Activated CD4-positive, alpha-beta memory T cell treated with anti-CD3 and anti-CD28 coated beads for 36 hours (primary cell): ENCODE data around the gene C4BPB. TPM values are rescaled to one million over a fixed set of nuclear protein-coding genes. Genes with fewer than 3 reads are reported as not detected.

Experiments used
- CTCF ChIA-PET: fragments of 350-600 bp; sonication (Branson Sonifier 250); formaldehyde crosslinking; loops from one replicate; lab custom pipeline; 2021; ENCODE audit warnings: antibody characterized with exemption, inconsistent platforms; lab: Charles Lee
- POLR2A ChIA-PET: fragments of 350-600 bp; sonication (Branson Sonifier 250); formaldehyde crosslinking; loops from one replicate; lab custom pipeline; 2021; ENCODE audit warnings: antibody characterized with exemption; lab: Charles Lee
- DNase-seq: peaks from one replicate; pipeline ENCODE4 v3.0.0-alpha.2; 2020
- H3K27ac Mint-ChIP-seq: one replicate; pipeline ENCODE4 v1.8.0; 2021; ENCODE audit warnings: mixed read lengths
- H3K27me3 Mint-ChIP-seq: one replicate; pipeline ENCODE4 v1.8.0; 2021; ENCODE audit warnings: mixed read lengths
- H3K36me3 Mint-ChIP-seq: one replicate; pipeline ENCODE4 v1.8.0; 2021; ENCODE audit warnings: mixed read lengths
- H3K4me1 Mint-ChIP-seq: one replicate; pipeline ENCODE4 v1.8.0; 2021; ENCODE audit warnings: low read depth, mixed read lengths
- H3K4me3 Mint-ChIP-seq: one replicate; pipeline ENCODE4 v1.8.0; 2021; ENCODE audit warnings: mild to moderate bottlenecking, mixed read lengths
- H3K9me3 Mint-ChIP-seq: one replicate; pipeline ENCODE4 v1.8.0; 2021; ENCODE audit warnings: mixed read lengths
- intact Hi-C: fragments of 100-400 bp; cut with micrococcal nuclease; formaldehyde crosslinking; loops from one replicate; pipeline ENCODE4 v1.15.1; 2023
- total RNA-seq, 2 experiments: library from RNA; stranded (reverse); gene quantifications; one replicate each; pipeline ENCODE4 v1.2.3, GENCODE V29; 2021

The C4BPB gene
- total RNA-seq, 2 experiments from 2014 or later = 0.24 to 0.39 TPM

DNA sequence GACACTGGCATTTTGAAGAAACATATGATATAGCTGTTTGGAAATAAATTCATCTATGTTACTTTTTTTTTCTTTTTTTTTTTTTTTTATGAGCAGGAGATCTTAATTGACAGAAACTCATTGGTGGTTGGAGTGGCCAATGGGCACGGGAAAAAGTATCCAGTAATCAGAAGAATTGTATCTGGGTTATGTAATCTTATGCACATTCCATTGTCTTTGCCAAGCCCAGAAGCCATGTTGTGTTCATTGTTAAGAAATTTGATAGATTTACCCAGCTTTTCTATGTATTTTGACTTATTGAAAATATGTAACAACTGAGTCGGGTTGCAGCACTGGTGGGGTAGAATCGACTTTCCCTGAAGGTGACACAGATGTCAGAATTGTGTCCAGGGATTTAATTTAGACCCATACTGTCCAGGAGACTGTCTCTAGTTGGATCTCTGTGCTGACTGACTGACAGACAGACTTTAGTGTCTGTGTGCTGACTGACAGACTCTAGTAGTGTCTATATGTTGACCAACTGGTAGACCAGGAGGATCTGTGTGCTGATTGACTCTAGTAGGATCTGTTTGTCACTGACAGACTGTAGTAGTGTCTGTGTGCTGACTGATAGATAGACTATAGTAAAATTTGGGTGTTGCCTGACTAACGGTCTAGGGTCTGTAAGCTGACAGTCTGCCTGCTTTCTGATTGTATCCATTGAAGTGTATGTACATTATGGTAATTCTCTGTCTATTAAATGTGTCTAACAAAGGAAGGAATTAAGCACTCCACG, 12.3 kb upstream of the C4BPB start:
- Mint-ChIP-seq H3K27ac (no peak overlapping the region), H3K4me3 (no peak overlapping the region), H3K9me3 (no peaks in the 10 kb centered on the region), H3K4me1 (peaks cover 2% of the 10 kb centered on the region), H3K36me3 (no peaks in the 10 kb centered on the region), H3K27me3 (peaks cover 11% of the 10 kb centered on the region)
- intact Hi-C loops = loop anchor here (5.0 kb wide), 1 partner anchor 144 kb away; no protein-coding TSS in a partner anchor
- POLR2A ChIA-PET = no interaction called here
- no peak for DNase-seq
- CTCF ChIA-PET = interaction anchor here (2.3 to 3.1 kb wide), 2 partner anchors 21 to 26 kb away, joined by 6 to 12 read pairs; no protein-coding TSS in a partner anchor

DNA sequence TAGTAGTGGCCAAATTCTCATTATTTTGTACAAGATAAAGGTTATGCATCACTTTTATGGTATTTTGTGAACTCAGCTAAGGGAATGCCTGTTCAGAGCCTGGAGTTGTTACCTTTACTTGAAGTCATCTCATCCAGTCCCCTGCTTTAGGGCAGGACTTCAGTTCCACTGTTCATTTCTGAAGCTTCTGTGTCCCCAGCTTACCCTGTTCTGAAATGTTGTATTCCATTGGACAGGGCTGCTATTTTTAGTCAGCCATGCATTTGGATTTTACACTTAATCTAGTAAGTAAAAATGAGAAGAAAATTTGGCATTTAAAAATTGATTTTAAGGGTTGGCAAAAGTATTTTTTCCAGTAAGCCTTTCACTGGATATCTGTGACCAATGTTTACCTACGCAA, 11.6 kb upstream of the C4BPB start:
- Mint-ChIP-seq H3K4me3 (no peak overlapping the region), H3K27me3 (peaks cover 12% of the 10 kb centered on the region), H3K27ac (no peak overlapping the region), H3K9me3 (no peaks in the 10 kb centered on the region), H3K36me3 (no peaks in the 10 kb centered on the region), H3K4me1 (peaks cover 2% of the 10 kb centered on the region)
- intact Hi-C loops = loop anchor here (1.0 to 5.0 kb wide), 2 partner anchors 27 to 145 kb away; no protein-coding TSS in a partner anchor
- CTCF ChIA-PET = interaction anchor here (0.6 to 3.1 kb wide), 4 partner anchors 22 to 419 kb away, joined by 3 to 12 read pairs (median 5); no protein-coding TSS in a partner anchor
- DNase-seq = no peak
- POLR2A ChIA-PET = no interaction called here

DNA sequence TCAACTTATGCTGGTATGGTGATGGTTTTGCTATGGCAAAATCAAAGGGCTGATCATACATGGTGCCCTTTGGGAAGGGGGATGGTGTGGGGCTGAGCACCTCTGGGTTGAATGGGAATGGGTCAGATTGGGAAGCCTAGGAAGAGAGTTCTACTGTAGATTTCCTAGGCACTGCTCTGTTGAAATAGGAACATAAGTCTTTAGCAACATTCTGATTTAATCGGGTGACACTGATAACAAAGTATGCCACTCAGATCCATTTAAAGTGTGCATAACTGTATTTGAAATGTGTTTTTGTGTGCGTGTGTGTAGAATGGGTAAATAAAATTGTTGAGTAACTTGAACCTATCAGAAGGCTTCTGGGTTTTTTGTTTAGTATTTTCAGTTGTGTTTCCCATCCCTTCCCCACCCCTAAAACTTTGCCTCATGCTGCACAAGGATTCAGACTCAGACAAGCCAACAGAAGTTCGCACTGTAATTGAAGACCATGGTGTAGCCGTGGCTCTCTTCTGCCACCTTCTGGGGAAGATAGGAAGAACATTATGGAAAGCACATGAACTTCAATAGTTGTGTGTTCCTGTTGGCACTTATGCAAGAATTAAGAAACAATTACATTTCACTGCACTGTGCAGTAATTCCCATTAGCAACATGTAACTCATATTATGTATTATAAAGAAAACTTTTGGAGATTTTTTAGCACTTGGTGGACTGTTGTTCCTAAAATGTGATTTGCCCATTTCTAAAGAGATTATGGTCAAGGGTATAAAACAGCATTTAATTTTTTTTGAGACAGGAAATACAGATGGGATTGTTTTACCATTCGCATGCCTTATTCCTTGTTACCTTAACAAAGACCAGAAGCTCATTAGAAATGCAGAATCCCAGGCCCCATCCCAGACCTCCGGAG, 10.9 kb upstream of the C4BPB start:
- Mint-ChIP-seq H3K9me3 (no peaks in the 10 kb centered on the region), H3K4me1 (peaks cover 2% of the 10 kb centered on the region), H3K4me3 (no peak overlapping the region), H3K27ac (no peak overlapping the region), H3K36me3 (no peaks in the 10 kb centered on the region), H3K27me3 (peaks cover 16% of the 10 kb centered on the region)
- ChIA-PET CTCF (interaction anchor here (0.6 to 3.5 kb wide), 13 partner anchors 12 to 421 kb away, joined by 3 to 24 read pairs (median 4); partner anchors contain the start of gene C1orf116), POLR2A (no interaction called here)
- peak; percentile 70 for DNase-seq
- intact Hi-C loops = loop anchor here (1.0 to 5.0 kb wide), 3 partner anchors 27 to 145 kb away; no protein-coding TSS in a partner anchor

DNA sequence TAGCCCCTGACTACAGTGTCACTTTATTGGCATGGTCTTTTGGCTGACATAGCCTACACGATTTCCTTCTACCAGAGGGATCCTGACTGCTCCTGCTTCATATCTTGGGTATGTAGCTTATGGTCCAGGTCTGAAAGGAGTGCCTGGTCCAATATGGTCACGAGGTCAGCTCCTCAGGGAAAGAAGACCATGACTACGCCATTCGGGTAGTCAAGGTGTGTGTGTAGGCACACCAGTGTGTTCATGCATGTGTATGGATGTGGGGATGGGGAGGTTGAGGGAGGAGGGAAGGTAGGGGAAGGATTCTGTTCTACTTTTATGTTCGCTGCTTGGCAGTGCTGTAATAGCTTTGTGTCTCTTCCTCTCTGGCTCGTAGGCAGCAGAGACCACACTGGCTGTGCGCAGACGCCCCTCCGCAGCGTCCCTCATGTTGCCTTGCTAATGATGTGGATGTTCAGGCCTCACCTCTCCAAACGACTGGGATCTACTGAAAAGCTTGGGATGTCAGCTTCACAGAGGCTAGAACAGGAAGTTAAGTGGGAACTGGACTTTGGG, 10.0 kb upstream of the C4BPB start:
- DNase-seq = no peak
- POLR2A ChIA-PET = no interaction called here
- Mint-ChIP-seq H3K27me3 (peaks cover 21% of the 10 kb centered on the region), H3K4me3 (no peak overlapping the region), H3K27ac (no peak overlapping the region), H3K36me3 (no peaks in the 10 kb centered on the region), H3K9me3 (no peaks in the 10 kb centered on the region), H3K4me1 (peaks cover 2% of the 10 kb centered on the region)
- CTCF ChIA-PET = interaction anchor here (0.7 to 3.5 kb wide), 14 partner anchors 13 to 420 kb away, joined by 3 to 24 read pairs (median 4); partner anchors contain the start of gene C1orf116
- intact Hi-C loops = loop anchor here (2.0 to 5.0 kb wide), 2 partner anchors 74 to 146 kb away; no protein-coding TSS in a partner anchor

DNA sequence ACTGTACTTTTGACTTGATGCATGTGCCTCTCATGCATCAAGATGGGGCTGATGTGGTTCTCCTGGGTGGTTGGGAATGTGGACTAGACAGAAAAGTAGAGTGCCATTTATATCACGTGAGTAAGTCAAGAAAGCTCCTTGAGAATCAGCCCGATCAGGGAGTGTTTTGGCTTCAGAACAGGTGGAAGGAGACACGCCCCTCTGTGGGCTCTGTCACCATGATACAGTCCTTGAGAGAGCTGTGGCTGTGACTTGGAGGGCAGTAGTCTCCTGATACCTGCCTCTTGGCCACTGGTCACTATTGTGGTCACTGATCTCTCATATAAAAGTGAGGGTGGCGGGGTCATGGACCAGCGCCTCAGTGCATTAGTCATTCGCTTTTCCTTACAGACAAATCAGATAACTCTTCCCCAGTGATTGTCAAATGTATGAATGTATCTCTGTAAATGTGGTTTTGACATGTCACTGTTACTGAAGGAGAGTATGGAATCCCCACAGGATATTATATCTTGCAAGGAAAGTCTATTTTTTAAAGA, 8.9 kb upstream of the C4BPB start:
- Mint-ChIP-seq H3K27ac (no peak overlapping the region), H3K27me3 (peaks cover 27% of the 10 kb centered on the region), H3K9me3 (no peaks in the 10 kb centered on the region), H3K36me3 (no peaks in the 10 kb centered on the region), H3K4me3 (no peak overlapping the region), H3K4me1 (peaks cover 5% of the 10 kb centered on the region)
- DNase-seq = no peak
- intact Hi-C loops = loop anchor here (2.0 to 5.0 kb wide), 2 partner anchors 75 to 147 kb away; no protein-coding TSS in a partner anchor
- ChIA-PET CTCF (interaction anchor here (1.0 to 6.9 kb wide), 10 partner anchors 17 to 419 kb away, joined by 3 to 62 read pairs (median 4); partner anchors contain the start of gene C1orf116), POLR2A (no interaction called here)

DNA sequence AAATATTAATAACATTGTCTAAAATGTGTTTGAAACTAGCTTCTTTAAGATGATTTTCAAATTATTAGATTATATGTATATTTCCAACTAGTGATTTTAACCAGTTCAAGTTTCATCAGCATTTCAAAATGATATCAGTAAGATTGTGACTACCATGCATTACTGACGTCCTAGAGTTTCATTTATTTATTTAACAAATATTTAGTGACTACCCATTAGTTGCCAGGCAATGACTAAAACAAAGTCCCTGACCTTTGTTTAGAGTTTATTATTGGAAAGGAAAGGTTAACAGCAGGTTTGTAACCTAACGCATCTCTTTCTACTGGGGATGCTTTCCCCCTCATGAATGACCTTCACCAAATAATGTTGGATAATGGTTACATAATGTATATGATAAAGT, 7.6 kb upstream of the C4BPB start:
- ChIA-PET POLR2A (no interaction called here), CTCF (interaction anchor here (0.6 to 6.9 kb wide), 3 partner anchors 324 to 417 kb away, joined by 3 to 62 read pairs (median 14); no protein-coding TSS in a partner anchor)
- peaks cover 11% of the 10 kb centered on the region for H3K4me1 Mint-ChIP-seq
- no peak overlapping the region for H3K27ac Mint-ChIP-seq
- intact Hi-C loops = no loop called here
- no peaks in the 10 kb centered on the region for H3K36me3 Mint-ChIP-seq
- no peaks in the 10 kb centered on the region for H3K9me3 Mint-ChIP-seq
- peaks cover 28% of the 10 kb centered on the region for H3K27me3 Mint-ChIP-seq
- no peak for DNase-seq
- H3K4me3 Mint-ChIP-seq = no peak overlapping the region

DNA sequence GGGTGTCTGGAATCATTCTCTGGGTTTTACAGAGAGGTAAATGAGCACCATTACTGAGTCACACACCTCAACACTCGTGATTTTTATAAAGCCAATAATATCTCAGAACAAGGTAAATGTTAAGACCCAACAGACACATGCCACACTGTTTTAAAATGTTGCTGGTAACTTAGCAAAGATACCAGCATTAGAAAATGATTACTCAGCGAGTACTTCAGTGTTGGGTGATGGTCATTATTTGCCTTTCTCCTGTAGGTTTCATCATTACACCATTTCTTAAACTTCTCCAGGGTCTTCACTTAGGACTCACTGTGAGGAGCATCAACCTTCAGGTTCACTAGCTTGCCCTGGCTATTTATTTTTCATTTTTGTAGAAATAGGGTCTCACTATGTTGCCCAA, 6.9 kb upstream of the C4BPB start:
- intact Hi-C loops = no loop called here
- no peaks in the 10 kb centered on the region for H3K36me3 Mint-ChIP-seq
- H3K4me3 Mint-ChIP-seq = no peak overlapping the region
- peaks cover 25% of the 10 kb centered on the region for H3K27me3 Mint-ChIP-seq
- DNase-seq = no peak
- ChIA-PET POLR2A (no interaction called here), CTCF (interaction anchor here (0.6 to 6.9 kb wide), 2 partner anchors 330 to 417 kb away, joined by 3 to 62 read pairs; no protein-coding TSS in a partner anchor)
- H3K4me1 Mint-ChIP-seq = peaks cover 11% of the 10 kb centered on the region
- no peaks in the 10 kb centered on the region for H3K9me3 Mint-ChIP-seq
- no peak overlapping the region for H3K27ac Mint-ChIP-seq

DNA sequence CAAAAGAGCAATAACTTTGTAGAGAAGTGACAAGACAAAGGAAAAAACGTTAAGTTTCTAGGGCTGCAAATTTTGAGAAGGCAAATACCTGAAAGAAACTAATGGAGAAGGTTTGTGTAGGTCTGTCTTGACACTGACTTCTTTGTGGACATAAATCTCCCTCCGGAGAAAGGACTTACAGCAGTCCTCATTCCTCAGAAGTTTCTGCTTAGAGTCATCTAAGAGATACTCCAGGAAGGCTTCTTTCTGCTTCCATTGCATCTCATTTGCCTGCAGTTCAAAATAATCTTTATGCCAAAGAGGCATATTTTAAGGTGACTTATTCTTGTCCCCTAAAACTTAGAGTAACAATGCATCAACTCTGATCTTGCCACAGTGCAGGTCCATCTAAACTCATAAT, 4.4 kb upstream of the C4BPB start:
- Mint-ChIP-seq H3K36me3 (no peaks in the 10 kb centered on the region), H3K4me3 (no peak overlapping the region), H3K27ac (no peak overlapping the region), H3K9me3 (no peaks in the 10 kb centered on the region), H3K27me3 (peaks cover 21% of the 10 kb centered on the region), H3K4me1 (peaks cover 10% of the 10 kb centered on the region)
- CTCF ChIA-PET = interaction anchor here (0.5 to 6.9 kb wide), 25 partner anchors 10 to 451 kb away, joined by 3 to 62 read pairs (median 4); partner anchors contain the start of genes CR2 and PFKFB2
- POLR2A ChIA-PET = interaction anchor here (0.7 kb wide), 1 partner anchor 237 kb away, joined by 4 read pairs; the partner anchor contains the start of gene CD55
- DNase-seq = no peak
- intact Hi-C loops = loop anchor here (1.0 kb wide), 2 partner anchors 321 to 415 kb away; no protein-coding TSS in a partner anchor

DNA sequence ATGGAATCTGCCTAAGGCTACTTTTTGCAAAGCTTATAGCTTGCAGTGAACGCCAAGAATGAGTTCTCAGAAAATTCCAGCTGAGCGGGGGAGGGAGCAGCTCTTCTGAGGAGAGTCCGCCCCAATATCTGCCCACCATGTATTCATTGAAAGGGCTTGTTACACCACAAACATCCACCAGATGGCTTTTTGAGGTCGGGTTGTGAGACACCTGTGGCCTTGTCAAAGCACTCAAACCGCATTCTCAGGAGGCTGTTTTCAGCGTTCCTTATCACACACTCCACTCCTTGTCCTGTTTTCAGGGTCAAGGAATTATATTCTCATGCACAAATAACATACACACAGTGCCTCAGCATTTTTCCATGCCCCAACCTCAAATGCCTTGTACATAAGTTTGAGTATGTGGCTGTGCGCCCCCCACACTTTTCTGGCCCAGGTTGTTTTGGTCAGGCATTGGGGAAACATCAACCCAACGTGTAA, 3.9 kb upstream of the C4BPB start:
- no peak overlapping the region for H3K27ac Mint-ChIP-seq
- H3K4me3 Mint-ChIP-seq = no peak overlapping the region
- H3K4me1 Mint-ChIP-seq = peaks cover 14% of the 10 kb centered on the region
- POLR2A ChIA-PET = interaction anchor here (0.7 kb wide), 1 partner anchor 237 kb away, joined by 4 read pairs; the partner anchor contains the start of gene CD55
- no peaks in the 10 kb centered on the region for H3K9me3 Mint-ChIP-seq
- DNase-seq = peak; percentile 60
- CTCF ChIA-PET = interaction anchor here (0.5 to 6.9 kb wide), 23 partner anchors 9 to 451 kb away, joined by 3 to 62 read pairs (median 4); partner anchors contain the start of gene PFKFB2
- peaks cover 23% of the 10 kb centered on the region for H3K27me3 Mint-ChIP-seq
- H3K36me3 Mint-ChIP-seq = no peaks in the 10 kb centered on the region
- intact Hi-C loops = loop anchor here (1.0 kb wide), 2 partner anchors 321 to 415 kb away; no protein-coding TSS in a partner anchor

DNA sequence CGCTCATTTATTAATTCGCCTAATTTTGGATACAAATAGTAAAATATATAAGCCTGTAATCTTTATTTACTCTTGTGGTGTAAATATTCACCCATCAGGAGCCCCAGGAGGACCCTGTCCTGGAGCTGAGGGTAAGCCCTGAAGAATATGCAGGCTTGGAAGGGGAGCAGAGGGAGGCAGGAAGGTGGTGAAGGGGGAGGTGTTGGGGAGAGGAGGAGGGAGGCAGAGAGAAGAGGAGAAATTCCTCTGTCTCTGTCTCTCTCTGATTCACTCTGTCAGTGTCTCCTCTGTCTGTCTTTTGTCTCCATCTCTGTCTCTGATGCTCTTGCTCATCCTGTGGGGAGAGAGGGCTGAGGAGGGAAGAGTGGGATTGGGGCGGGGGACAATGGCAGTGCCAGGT, 2.8 kb upstream of the C4BPB start:
- DNase-seq = no peak
- ChIA-PET POLR2A (no interaction called here), CTCF (interaction anchor here (1.6 to 6.9 kb wide), 3 partner anchors 315 to 413 kb away, joined by 4 to 62 read pairs (median 10); no protein-coding TSS in a partner anchor)
- Mint-ChIP-seq H3K27me3 (peaks cover 23% of the 10 kb centered on the region), H3K4me1 (peaks cover 16% of the 10 kb centered on the region), H3K9me3 (no peaks in the 10 kb centered on the region), H3K27ac (no peak overlapping the region), H3K4me3 (no peak overlapping the region), H3K36me3 (no peaks in the 10 kb centered on the region)
- intact Hi-C loops = no loop called here
